Measurements from ENCODE around the gene NDUFV1.

NDUFV1 gene

DNA sequence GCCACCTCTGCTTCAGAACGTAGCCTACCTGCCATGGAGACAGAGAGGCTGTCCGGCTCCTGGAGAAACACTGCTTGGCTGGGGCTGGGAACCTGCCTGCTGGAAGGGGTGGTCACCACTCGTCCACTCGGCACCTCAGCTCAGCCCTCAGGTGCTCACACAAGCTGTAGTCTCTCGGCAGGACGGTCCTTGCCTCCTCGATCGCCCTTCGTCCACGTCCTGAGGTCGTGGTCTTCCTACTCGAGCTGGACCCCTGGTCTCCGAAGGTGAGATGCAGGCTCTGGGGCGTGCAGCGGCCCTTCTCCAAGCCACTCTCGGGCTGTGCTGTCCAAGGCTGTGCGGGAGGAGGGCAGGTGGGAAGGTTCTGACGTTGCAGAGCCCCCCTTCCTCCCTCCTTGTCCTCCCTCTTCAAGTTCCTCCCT is 32.7 kb downstream of the NDUFV1 start, which contains the start of gene TBX10:
TSS of gene TBX10 (minus strand) at position 326 of the 422 bp plus-strand sequence. CDS start at position 35, 291 bp downstream.
- no peak within 1 kb of the TSS for H3K4me3 ChIP-seq (ENCODE audit: low read depth, low read length)

DNA sequence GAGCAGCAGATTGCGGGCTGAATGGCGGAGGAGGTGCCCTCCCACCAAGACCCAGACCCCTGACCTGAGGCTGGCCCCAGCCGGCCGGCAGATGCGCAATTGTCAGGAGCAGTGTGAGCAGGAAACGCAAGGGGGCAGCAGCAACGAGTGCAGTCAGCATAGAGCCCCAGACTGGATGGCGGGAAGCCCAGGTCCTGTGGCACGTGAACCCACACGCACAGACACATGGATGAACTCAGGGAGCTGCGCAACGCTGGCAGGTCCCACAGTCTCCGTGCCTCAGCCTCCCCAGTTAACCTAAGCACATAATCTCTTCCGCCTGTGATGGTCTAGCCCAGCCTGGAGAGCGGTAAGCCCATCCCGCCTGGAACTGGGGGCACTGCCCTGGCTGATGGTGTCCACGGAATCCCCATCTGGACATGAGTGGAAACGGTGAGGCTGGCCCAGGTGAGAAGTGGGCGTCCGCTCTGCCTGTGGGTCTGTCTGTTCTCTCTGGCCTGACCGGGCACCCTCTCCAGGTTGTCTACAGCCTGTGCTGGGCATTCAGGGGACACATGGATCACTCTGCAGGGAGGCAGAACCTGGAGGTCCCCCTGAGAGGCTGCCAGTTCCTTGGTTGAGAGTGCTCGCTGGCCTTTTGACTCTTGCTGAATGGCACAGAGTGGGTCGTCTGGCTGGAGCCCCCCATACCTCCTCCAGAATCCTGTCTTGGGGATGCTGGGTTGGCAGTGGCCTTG is 33.5 kb downstream of the NDUFV1 start:
- no peak overlapping the region for H3K4me3 ChIP-seq (ENCODE audit: low read depth, low read length)

DNA sequence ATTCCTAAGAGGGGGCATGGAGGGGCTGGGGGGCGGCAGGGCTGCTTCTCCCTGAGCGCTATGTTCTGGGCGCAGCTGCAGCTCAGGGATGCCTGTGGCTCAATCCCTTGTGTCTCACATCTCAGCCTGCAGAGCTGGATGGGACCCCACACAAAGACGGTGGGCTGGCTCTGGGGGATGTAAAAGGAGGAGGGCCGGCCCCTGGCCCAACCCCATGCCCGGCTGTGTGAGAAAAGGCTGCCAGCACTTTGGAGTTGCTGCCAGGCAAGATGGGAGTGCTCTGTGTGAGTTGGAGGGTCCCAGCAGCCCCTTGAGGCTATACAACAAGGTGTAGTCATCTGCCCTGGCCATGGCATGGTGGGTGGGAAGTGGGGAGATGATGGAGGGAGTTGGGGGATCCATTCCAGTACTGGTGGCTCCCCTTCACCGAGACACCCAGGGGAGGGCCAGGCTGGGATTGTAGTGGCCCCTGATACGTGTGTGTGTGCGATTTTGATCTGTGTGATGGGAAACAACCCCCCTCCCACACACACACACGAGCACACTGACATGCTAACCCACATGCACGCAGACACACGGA is 34.1 kb downstream of the NDUFV1 start:
- H3K4me3 ChIP-seq (ENCODE audit: low read depth, low read length), result no peak overlapping the region

DNA sequence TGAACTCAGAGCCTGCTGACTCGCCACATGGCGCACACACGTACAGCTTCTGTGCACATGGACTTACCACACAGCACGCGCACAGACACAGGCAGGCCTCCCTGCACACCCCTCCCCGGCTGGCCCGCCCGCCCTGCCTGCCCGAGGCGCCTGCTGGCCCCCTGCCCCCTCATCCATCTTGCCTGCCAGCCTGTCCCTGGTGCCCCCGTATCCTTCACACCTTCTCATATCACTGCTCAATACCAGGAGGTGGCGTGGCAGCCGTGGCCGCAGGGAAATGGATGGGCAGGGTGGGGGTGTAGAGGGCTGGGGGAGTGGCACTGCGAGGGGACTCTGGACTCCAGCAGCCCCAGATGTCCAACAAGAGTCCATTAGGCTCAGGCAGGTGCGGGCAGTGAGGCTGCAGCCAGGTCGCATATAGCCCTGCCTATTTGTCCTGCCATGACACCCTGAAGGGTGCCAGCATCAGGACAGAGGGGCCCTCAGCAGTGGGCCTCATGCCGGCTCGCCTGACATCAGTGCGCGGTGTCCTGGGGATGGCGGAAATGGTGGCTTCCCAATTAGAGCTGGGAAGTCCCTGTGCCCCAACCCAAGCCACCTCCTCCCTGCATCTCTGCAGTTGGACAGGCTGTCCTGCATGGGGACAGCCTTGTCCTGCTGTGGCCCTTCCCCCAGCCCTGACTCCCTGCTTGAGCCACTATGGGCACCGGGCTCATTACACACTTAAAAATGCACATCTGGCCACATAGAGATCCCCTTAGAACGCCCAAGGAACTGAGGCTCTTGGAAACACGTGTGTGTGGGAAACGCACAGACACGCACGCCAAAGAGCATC is 34.8 kb downstream of the NDUFV1 start:
- no peak overlapping the region for H3K4me3 ChIP-seq (ENCODE audit: low read depth, low read length)

GRCh38 chr11:67642173-67643120 is 35.7 kb downstream of the NDUFV1 start:
- no peak overlapping the region for H3K4me3 ChIP-seq (ENCODE audit: low read depth, low read length)

GRCh38 chr11:67644042-67644441 is 37.3 kb downstream of the NDUFV1 start:
- H3K4me3 ChIP-seq (ENCODE audit: low read depth, low read length), result no peak overlapping the region

DNA sequence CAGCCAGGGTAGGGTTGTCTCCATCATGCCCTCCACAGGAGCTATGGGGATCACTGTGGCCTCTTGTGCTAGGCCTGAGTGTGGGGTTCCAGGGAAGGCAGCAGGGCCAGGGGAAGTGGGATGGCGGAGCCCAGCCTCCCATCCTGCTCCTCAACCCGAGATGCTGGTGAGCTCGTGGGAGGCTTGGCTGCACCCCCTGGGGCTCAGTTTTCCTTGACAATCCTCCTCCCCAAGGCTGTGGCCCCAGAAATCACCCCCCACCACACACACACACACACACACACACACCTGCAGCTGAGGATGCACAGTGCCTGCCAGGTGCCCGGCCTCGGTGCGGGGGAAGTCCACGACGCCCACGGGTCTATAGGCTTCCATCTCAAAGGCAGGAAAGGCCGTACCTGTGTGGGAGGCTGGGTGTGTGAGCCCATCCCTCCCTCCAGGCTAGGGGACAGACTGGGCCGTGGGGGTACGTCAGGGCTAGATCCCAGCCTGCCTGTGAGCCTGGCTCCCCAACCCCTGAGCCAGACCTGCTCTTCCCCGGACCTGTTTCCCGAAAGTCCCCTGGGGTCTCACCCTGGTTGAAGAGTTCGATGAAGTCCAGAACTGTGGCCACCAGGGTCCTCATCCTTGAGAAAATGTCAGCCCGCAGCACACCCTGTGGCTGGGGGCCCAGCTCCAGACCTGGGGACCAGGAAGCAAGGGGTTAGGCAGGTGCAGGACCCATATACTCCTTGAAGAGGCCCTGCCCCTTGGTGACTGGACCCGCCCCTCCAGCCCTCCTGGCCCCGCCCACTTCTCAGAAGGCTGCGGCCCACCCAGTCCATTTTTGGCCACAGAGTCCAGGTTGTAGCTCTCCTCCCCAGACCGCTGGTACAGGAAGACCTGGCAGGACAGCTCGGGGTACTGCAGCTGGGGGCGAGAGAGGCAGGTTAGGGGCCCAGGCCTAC is 38.0 kb downstream of the NDUFV1 start:
- H3K4me3 ChIP-seq (ENCODE audit: low read depth, low read length), result no peak overlapping the region

DNA sequence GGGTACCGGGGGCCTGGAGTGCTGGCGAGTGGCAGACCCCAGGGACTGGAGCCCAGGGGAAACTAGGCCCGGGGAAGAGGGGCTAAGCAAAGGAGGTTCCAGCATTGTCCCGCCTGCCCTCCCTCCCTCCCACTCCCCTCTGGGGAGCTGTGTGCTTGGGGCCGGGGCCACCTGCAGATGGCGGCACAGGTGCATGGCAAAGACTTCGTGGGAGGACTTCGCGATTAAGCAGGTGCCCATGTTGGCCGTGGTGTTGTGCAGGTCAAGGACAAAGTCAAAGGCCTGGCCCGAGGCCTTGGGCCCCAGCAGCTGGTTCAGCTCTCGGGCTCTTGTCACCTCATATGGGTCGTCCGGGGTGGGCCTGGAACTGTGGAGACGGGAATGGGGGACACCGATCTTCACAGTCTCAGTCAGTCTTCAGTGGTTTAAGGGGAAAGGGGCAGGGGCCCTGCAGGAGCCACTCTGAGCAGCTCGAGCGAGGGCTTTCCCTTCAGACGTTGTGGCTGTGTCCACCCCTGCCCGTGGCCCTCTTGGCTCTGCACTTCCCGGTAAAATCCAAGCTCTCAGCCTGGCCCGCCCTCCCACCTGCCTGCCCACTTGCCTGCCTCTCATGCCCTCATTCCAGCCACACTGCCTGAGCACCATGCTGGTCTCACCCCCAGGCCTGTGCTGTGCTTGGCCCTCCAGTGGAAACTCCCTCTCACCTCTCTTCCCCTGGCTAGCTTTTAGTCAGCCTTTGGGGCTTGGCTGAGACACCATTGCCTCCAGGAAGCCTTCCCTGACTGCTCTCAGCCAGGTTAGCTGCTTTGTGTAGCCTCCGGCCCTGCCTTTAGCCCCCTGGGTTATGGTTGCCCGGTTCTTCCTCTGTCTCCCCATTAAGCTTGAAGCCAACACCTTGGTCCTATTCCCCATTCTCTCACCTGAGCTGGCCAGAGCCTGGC is 39.1 kb downstream of the NDUFV1 start:
- no peak overlapping the region for H3K4me3 ChIP-seq (ENCODE audit: low read depth, low read length)

DNA sequence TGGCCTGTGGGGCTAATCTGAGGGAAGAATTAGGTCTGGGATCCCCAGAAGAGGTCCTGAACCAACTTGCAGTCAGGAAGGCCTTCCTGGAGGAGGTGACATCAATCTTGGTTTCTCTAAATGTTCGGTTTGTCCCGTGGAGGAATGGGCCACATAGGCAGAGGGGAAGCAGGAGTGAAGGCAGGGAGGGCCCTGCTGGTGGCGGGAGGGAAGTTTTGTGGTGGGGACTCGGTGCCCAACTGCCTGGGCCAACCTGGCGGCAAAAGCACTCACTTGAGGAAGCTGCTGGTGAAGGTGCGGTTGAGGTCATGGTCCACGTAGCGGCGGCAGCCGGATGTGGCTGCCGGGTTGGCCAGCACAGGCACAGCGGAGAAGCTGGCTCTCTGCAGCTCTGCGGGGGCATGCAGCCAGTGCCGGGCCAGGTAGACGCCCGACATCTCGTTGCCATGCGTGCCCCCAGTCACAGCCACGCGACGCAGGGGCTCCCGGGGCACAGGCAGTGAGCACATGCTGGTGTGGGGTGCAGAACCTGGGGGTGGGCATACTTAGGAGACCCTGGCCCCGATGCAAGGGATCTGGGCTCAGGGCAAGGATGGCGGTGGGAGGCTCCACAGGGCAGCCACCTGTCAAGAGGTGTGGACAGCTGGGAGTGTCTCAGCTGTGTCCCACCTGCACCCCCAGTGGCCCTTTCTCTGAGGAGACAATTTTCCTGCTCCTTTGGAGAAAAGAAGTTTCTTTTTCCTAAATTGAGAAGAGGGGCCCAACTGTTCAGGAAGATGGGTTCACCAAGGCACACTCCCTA is 40.0 kb downstream of the NDUFV1 start:
- no peak overlapping the region for H3K4me3 ChIP-seq (ENCODE audit: low read depth, low read length)

- H3K4me3 ChIP-seq (ENCODE audit: low read depth, low read length), result no peak overlapping the region
Measured at GRCh38 chr11:67647471-67647870, 40.7 kb downstream of the NDUFV1 start.

GRCh38 chr11:67648140-67648795 is 41.5 kb downstream of the NDUFV1 start:
- no peak overlapping the region for H3K4me3 ChIP-seq (ENCODE audit: low read depth, low read length)

DNA sequence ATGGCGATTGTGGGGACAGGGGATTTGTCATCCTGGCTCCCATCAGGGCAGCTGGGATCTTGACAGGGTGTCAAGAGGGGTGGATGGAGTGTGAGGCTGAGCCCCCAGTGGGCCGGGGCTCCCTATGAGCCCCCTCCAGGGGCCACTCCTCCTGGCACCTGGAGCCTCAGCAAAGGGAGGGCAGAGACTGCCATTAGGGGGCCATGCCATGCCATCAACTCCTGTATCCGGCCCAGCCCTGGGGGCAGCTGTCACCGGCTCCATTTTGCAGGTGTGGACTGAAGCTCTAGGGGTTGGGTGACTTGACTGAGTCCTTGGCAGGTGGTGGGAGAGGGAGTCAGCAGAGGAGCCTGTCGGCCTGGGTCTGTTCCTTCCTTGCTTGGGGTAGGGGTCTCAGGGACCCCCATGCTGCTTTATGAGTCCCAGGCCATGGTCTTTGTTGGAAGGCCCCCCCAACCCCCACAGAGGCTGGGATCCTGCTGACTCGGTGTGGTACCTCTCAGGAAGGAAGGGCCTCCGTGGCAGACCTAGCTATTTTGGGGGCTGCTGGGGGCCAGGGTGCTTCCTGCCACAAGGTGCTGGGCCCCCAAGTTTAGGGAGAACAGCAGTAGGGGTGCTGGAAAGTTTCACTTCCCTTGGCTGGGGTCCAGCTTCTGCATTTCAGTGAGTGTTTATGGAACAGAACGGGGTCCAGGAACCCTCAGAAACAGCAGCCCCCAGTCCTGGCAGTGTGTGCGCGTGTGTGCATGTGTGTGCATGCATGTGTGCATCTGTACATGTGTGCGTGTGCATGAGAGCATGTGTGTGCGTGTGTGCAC is 42.3 kb downstream of the NDUFV1 start:
- no peak overlapping the region for H3K4me3 ChIP-seq (ENCODE audit: low read depth, low read length)

- H3K4me3 ChIP-seq (ENCODE audit: low read depth, low read length), result no peak overlapping the region
Measured at GRCh38 chr11:67649634-67650510, 43.1 kb downstream of the NDUFV1 start.

GRCh38 chr11:67651976-67652781 is 45.4 kb downstream of the NDUFV1 start:
- no peak overlapping the region for H3K4me3 ChIP-seq (ENCODE audit: low read depth, low read length)

All from iPS-11a (cell line).